GM18508 (cell line): Measurements from ENCODE around the gene C1orf141.
"Not testable (repeated sequence)": the region's sequence is repeated elsewhere in the genome, so short reads cannot be mapped to it uniquely, and the experiment has no call there.

Experiments
- ATAC-seq: cut with Tn5 transposase; IDR thresholded peaks from one replicate; pipeline ENCODE4 v1.9.1; 2021; ENCODE audit warnings: moderate number of reproducible peaks; ENCODE audit not compliant: insufficient read depth, unreplicated experiment

Gene C1orf141

DNA sequence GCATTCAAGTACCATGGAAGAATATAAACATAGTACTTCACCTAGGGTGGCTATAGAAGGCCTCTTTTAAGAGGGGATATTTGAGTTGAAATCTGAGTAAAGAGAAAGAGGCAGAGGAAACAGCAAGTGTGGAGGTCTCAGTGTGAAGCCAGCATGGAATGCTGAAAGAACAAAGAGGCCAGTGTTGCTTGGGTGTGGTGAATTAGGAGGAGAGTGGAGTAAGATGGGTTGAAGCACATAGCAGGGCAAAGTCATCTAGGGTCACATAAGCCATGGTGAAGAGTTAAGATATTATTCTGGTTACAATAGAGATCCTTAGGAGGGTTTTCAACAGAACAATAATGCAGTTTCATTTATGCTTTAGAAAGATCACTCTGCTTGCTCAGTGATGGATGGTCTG is 37.5 kb downstream of the C1orf141 start:
- no peak for ATAC-seq

DNA sequence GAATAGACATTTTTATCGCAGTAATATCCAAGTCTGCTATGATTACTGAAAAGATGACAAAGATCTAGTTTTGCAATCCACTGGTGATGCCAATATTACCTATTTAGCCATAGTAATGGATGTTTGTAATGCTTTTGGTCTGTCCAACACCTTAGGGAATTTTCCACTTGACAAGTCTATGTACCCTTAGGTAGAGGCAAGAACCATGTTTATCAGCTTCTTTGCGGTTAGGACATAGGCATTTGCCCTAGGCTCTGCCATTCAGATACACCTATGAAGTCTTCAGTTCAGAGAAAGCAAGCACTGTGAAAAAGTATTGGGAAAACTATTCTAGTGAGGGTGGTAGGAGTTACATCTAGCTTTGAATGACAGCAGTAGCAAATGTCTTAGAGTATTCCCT is 40.6 kb downstream of the C1orf141 start:
- no peak for ATAC-seq

DNA sequence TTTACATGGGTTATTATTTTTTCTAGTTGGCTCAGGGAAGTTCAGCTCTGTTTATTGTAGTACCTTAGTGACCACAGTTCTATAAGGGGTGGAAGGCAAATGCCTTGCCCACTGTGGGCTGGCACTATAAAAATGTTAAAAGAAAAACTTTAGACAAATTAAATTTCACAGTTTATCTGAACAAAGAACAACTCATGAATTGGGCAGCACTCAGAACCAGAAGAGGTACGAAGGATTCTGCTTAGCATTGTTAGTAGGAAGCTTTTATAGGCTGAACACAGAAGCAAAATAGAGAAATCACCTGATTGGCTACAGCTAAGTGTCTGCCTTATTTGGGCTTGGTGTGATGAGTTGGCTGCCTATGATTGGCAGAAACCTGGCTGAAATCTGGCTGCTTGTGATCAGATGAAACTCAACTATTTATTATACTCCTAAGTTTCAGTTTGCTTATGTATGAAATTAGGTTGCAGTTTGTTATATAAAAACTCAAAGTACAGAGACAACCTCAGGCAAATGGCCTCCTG is 45.0 kb downstream of the C1orf141 start:
- ATAC-seq, result no peak

DNA sequence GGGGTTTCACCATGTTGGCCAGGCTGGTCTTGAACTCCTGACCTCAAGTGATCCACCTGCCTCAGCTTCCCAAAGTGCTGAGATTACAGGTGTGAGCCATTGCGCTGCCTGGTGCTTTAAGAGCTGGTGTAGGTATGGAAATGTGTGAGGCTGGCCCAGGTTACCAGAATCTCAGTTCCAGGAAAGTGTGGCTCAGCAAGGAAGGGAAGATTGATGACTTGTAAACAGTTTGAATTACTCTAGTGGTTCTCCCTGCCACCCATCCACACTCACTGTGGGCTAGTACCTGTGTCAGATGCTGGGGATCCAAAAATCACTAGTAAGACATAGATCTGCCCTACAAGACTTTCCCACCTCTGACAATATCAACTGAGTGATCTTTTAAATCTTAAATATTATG is 46.3 kb downstream of the C1orf141 start:
- ATAC-seq, result no peak

DNA sequence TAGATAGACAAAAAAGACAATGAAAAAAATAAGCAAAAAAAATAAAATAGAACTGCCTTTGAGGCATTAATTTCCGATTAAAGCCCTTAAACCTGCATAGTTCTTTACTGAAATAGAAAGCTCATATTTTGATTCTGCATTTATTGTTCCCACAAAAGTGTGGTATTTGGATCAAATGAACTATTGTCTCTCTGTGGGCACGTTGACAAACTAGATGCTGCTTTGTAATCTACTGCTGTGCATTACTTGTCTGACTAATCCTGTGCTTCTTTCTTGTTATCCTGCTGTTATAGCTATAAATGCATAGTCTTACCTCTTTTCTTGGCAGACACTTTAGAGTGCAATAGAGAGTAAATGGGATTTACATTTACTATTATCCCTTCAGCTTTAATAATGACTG is 49.4 kb downstream of the C1orf141 start:
- no peak for ATAC-seq

DNA sequence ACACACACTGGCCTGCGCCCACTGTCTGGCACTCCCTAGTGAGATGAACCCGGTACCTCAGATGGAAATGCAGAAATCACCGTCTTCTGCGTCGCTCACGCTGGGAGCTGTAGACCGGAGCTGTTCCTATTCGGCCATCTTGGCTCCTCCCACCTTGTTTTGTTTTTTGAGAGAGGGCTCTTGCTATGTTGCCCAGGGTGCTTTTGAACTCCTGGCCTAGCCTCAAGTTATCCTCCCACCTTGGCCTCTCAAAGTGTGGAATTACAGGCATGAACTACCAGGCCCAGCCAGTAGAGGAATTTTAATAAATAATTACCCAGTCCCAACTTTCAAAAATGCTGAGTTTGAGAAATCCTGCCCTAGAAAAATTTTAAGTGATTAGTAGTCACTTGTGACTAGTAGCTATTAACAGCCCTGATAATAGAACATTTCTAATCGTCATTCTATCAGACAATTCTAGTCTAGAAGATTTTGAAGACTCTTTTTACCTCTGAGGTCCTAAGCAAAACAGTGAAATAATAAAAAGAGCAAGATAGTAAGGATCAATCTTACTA is 49.9 kb downstream of the C1orf141 start:
- no peak for ATAC-seq

DNA sequence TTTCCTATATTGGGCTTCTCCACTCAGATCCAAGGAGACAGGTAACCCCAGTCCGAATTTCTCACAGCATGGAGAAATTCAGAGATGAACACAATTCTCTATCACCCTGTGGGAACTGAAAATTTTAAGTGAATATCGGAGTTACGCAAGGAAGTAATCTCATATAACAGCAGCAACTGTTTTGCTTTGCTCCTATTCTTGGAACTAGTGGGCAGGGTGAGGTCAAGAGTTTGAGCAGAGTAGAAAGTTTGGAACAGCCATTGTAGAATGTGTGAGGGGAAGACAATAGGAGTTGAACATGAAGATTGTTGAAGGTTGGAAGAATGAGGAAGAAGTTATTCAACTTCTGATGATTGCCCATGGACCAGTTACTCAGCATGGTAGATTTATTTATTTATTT is 56.5 kb downstream of the C1orf141 start:
- no peak for ATAC-seq

DNA sequence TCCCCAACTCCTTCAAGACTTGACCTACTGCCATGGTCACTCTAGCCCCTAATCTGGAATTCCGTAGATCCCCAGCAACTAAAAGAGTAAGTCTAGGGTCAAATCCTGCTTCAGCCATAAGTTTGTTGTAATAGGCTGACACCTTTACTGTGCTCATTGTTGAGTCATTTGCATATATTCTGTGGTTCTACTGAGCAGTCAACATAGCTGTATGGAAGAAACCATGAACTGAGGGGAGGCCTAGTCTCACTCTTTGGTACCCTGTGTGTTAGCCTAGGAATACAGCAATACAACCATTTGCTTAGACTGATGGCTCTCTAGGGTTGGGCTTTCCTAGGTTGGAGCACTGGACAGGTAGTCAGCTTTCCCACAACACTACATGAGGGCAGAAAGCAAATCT is 57.2 kb downstream of the C1orf141 start:
- no peak for ATAC-seq

DNA sequence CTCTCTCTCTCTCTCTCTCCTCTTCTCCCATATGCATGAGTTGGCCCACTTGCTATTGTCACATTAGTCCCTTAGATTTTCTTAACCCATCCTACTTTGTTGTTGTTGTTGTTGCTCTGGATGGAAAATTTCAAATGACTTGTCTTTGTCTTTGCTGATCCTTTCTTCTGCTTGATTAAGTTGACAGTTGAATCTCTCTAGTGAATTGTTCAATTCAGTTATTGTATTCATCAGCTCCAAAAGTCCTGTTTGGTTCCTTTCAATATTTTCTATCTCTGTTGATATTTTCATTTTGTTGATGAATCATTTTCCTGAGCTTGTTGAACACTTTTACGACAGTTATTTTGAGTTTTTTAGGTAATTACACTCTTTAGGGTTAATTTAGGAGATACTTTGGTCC is 62.0 kb downstream of the C1orf141 start:
- no peak for ATAC-seq

DNA sequence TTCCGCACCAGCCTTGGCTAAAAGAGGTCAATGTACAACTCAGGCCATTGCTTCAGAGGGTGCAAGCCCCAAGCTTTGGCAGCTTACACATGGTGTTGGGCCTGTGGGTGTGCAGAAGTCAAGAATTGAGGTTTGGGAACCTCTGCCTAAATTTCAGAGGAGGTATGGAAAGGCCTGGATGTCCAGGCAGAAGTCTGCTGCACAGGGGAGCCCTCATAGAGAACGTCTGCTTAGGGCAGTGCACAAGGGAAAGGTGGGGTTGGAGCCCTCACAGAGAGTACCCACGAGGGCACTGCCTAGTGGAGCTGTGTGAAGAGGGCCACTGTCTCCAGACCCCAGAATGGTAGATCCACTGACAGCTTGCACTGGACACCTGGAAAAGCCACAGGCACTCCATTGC is 67.1 kb downstream of the C1orf141 start:
- not testable (repeated sequence) for ATAC-seq

DNA sequence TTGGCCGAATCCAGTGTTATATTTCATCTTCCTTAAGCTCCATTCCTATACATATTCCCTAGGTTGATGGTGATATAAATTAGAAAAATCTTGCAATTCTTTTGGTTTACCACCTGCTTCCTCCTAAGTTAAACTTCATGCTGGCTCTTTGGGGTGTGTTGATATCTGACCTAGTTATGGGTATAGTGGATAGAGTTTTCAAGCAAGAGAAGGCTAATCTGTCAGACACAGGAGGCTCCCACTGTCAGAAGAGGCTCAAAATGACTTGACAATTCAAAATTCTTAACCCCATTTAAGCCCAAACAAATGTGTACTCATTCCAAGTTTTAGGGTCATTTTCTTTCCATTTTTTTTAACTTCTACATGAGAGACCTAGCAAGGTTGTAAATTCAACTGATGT is 72.4 kb downstream of the C1orf141 start:
- no peak for ATAC-seq

DNA sequence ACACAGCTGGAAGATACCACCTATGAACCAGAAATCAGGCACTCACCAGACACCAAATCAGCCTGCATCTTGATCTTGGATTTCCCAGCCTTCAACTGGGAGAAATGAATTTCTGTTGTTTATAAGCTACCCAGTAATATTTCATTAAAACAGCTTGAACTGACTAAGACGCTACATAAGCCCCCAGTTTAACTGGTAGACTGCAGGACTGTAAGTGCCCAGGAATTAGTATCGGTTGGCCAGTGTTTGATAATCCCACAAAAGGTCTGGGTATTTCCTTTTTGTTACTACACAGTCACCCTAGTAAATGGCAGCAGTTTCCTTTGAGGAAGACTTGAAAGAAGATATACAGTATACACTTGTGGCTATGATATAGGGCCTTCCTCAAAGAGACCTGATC is 73.5 kb downstream of the C1orf141 start:
- ATAC-seq, result no peak

DNA sequence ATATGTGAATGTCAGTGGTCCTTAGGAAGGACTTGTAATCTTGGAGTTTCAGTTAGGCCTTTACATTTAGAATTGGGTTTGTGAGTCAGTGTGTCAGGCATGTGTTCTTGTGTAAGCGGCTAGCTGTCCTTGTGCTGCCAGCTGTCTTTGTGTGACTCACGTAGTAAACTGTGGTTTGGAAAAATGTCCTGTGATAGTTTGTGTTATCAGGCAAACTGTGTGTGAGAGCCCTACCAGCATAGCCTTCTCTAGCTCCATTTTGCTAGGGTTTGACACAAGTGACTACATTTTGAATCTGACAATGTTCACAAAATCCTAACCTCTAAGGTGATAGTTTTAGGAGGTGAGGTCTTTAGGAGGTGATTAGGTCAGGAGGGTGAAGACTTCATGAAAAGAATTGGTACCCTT is 74.0 kb downstream of the C1orf141 start:
- no peak for ATAC-seq

DNA sequence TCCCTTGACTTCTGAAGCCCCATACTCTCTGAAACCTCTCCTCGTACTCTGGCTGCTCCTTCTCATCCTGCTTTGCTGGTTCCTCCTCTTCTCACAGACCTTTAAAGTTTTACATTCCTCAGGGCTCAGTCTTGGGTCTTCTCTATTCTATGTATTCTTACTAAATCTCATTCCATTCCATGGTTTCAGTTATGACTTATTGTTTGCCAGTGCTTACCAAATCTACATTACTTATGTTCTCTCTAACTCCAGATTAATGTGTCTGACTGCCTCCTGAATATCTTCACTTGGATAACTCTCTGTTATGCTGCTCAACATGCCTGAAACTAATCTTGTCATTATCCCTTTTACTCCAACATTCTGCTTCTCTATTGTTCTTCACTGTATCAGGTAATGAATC is 75.4 kb downstream of the C1orf141 start:
- ATAC-seq, result no peak

DNA sequence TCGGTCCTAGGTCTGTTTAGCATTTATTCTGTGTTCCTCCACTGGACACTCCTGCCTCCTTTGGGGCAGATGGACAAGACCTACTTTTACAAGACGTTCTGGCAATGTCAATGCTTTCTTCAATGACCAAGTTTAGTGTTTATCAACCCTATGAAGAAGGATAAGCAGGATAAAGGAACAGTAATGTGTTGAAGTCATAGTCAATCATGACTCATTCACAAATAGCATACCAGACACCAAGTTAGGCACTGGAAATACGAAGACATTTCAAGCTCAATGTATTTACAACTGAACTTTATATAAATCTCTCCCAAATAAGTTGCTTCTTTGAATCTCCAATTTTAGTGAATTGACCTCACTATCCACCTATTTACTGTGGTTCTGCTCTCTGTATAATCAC is 76.0 kb downstream of the C1orf141 start:
- ATAC-seq, result no peak

DNA sequence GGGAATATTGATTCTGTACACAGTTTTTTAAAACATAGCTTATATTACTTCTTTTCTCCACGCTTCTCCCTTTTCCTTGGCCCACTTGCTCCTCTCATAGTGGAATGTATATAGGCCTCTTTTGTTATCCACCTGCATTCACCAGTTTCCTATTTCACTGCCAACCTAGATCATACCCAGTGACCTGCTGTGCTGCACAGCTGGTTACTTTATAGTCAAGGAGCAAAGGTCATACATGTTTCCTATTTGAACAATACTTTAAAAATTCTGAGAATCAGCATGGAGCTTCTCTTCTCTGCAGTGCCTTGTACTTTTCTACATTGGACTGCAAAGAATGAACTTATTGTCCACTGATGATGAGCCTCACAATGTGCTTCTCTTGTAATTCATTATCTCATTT is 76.5 kb downstream of the C1orf141 start:
- no peak for ATAC-seq

DNA sequence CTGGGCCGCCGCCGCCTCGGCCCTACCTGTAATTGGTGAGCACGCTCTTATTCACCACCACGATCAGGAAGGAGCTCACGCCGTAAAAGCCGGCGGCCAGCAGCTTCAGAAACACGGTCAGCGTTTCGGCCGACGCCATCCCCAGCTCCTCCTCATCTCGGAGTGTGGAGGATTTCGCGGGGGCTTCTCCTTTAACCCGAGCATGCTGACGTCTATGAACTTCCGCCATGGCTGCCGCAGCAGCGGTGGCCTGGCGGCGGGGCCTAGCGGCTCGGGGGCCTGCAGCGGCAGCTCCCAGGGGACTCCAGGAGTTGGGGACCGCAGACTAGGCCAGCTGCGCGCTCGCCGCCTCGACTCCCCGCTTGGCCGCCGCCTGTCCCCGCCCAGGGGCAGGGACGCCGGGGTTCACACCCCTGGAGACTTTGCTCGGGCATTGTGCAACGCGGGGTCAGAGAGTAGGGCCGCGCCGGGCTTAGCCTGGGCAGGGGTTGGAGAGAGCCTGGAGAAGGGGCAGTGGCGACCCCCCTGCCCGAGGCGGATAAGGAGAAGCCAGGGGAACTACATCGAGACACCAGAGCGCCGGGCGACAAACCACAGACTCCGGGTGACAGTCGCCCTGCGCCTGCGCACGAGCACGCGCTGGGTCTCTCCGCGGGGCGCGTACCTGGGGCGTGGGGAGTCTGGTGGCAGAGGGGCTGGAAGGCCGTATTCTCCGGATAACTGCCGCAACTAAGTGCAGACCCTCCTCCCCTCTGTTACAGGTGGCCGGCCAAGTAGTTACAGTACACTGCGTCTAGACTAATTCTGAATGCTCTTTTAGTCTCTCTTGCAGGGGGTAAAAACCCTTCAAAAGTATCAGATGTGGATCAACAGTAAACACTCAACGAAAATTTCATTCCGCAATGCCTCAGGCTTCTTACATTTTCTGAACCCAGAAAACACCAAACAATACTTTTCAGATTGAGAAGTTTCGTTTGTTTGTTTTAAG is 80.7 kb downstream of the C1orf141 start, which contains the start of gene SLC35D1:
Gene SLC35D1 (minus strand): TSS at position 364 of the 988 bp plus-strand sequence. CDS start 135 bp downstream, at position 229.
- peak; percentile 43 for ATAC-seq

DNA sequence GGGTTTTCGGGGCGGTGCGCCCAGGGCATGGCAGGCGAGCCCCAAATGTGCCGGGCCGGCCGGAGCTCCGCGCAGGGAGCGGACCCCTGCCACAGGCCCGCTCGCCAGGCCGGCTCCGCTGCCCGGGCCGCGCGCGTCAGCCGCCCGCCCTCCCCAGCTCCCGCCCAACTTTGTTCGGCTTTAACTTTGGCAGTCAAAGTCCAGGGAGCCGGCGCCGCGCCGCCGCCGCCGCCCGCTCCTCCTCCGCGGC is 81.3 kb downstream of the C1orf141 start:
- ATAC-seq, result peak; percentile 16

DNA sequence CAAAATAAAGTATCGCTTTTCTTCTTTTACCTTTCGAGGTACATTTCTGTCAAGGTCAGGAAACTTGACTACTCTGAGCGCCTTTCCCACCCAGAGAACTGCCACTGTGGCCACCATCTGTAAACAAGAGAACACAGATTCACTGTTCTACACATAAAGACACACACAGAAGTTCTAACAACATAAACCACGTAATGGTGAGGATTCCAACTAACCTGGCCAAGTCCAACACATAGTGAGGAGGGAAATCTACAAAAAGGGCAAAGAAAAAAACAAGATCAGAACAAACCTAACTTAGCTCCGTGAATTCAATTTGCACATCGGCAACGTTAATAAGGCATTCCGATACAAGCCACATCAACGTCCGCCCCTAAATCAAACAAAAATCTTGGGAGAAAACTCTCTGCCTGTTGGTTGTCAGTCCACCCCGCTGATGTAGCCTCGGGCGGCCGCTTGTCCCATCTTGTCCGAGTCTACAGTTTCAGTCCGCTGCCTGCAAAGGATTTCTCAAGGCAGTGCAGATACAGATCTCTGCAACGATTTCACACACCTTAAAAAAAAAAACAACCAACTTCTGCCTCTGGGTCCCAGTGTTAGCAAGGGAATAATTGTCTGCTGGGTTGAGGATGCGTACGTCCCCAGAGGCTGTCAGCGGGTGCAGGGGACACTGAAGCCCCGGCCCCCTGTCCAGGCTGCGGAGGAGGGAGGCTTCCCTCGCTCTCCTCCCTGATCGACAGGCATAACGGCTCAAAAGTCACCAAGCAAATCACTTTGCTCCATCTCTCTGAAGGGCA is 81.8 kb downstream of the C1orf141 start:
- ATAC-seq, result peak; percentile 21

DNA sequence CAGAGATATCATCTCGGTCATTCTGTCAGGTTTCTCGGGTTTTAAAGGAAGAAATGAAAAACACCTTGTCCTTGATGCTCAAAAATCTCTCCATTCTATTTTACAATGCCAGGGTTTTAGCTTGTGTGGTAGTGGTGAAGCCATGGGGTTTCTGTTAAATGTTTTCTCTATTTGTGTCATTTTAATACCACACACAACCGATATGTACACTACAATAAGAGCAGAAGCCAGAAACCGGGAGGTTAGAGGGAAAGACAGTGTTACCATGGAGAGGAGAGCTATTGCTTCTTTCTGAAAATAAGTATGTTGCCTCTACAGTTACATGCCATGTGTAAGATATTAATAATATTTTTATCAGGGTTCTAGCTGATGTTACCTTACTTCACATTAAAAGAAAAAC is 83.6 kb downstream of the C1orf141 start:
- no peak for ATAC-seq
